ENCODE data around the gene ZNF618. TPM values are rescaled to one million over a fixed set of nuclear protein-coding genes. Genes with fewer than 3 reads are reported as not detected.

ZNF618 gene
- polyA plus RNA-seq, 1 of the 3 experiments (the other 2 are of a cell fraction) = 6.2 TPM

DNA sequence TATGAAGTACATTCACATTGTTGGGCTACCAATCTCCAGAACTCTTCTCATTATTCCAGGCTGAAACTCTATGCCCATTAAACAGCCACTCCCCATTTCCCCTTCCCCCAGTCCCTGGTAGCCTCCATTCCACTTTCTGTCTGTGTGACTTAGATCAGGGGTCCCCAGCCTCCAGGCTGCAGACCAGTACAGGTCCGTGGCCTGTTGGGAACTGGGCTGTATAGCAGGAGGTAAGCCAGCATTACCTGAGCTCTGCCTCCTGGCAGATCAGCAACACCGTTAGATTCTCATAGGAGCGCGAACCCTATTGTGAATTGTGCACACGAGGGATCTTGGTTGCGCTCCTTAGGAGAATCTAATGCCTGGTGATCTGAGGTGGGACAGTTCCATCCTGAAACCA lies 23.1 kb downstream of the ZNF618 start:
- H3K27ac ChIP-seq (ENCODE audit: low read depth in 2 of 2, low read length in 1 of 2) = no peak overlapping the region
- H3K9me3 ChIP-seq = peaks cover 22% of the 10 kb centered on the region
- H3K27me3 ChIP-seq (ENCODE audit: insufficient read depth) = no peaks in the 10 kb centered on the region
- no peaks in the 10 kb centered on the region for H3K9me2 ChIP-seq
- TF ChIP-seq EP300 (IDR thresholded peaks at IDR 0.05; ENCODE audit: borderline replicate concordance in 1 of 2, low read depth in 1 of 2, low read length in 1 of 2) = no peak
- no peak for TF ChIP-seq GATA2 (CRISPR knock-in tag; IDR thresholded peaks at IDR 0.05)
- TF ChIP-seq CTCF (IDR thresholded peaks at IDR 0.05) = no peak
- TF ChIP-seq EZH2phosphoT487 (IDR thresholded peaks at IDR 0.05; ENCODE audit: borderline replicate concordance, low read depth) = no peak
- TF ChIP-seq GABPA (IDR thresholded peaks at IDR 0.05; ENCODE audit: low read depth) = no peak
- CTCF ChIA-PET = interaction anchor here (0.9 kb wide), 1 partner anchor 22 kb away, joined by 3 read pairs; no protein-coding TSS in a partner anchor
- no peak for DNase-seq
- H3K4me1 ChIP-seq (ENCODE audit: control insufficient read depth in 1 of 2, insufficient read depth in 2 of 2, low read depth in 1 of 2, low read length in 1 of 2) = no peaks in the 10 kb centered on the region; a peak in 2 of 4 replicates
- POLR2A ChIA-PET = no interaction called here
- peaks cover 8% of the 10 kb centered on the region for H3F3A ChIP-seq (replicated peaks; ENCODE audit: insufficient read depth)
- peaks cover 90% of the 10 kb centered on the region for H3K79me2 ChIP-seq (ENCODE audit: insufficient read depth)
- no peak overlapping the region for H3K4me3 ChIP-seq (ENCODE audit: low read depth in 2 of 2, low read length in 1 of 2)
- no peak overlapping the region for H2AFZ ChIP-seq (ENCODE audit: low read depth)
- no peak overlapping the region for H3K9ac ChIP-seq
- H3K4me2 ChIP-seq = no peak overlapping the region
- 96% methylated on average over 6 of the region's 6 CpGs for WGBS (ENCODE audit: low lambda C conversion rate)
- peaks cover 7 to 29% of the 10 kb centered on the region in 2 experiments for H3K36me3 ChIP-seq (replicated peaks in 1 of 2; ENCODE audit: control insufficient read depth in 1 of 2, insufficient read depth in 2 of 2, low read length in 1 of 2)
- H4K20me1 ChIP-seq (ENCODE audit: insufficient read depth) = peaks cover 25% of the 10 kb centered on the region

GRCh38 chr9:113901221-113901688 lies 25.1 kb downstream of the ZNF618 start:
- Histone ChIP-seq H3K9ac (no peak overlapping the region), H3K79me2 (ENCODE audit: insufficient read depth) (peaks cover 90% of the 10 kb centered on the region), H3K9me2 (no peaks in the 10 kb centered on the region), H3K9me3 (peaks cover 12% of the 10 kb centered on the region), H2AFZ (ENCODE audit: low read depth) (no peak overlapping the region), H3K4me3 (ENCODE audit: low read depth in 2 of 2, low read length in 1 of 2) (no peak overlapping the region), H3K36me3 (replicated peaks in 1 of 2; ENCODE audit: control insufficient read depth in 1 of 2, insufficient read depth in 2 of 2, low read length in 1 of 2) (peaks cover 7 to 26% of the 10 kb centered on the region in 2 experiments), H4K20me1 (ENCODE audit: insufficient read depth) (peaks cover 30% of the 10 kb centered on the region), H3K27ac (ENCODE audit: low read depth in 2 of 2, low read length in 1 of 2) (no peak overlapping the region), H3K4me1 (ENCODE audit: control insufficient read depth in 1 of 2, insufficient read depth in 2 of 2, low read depth in 1 of 2, low read length in 1 of 2) (no peaks in the 10 kb centered on the region; a peak in 2 of 4 replicates), H3K27me3 (ENCODE audit: insufficient read depth) (no peaks in the 10 kb centered on the region), H3K4me2 (no peak overlapping the region), H3F3A (replicated peaks; ENCODE audit: insufficient read depth) (peaks cover 5% of the 10 kb centered on the region)
- CTCF ChIA-PET = interaction anchor here (1.1 kb wide), 1 partner anchor 24 kb away, joined by 3 read pairs; no protein-coding TSS in a partner anchor
- TF ChIP-seq EP300 (IDR thresholded peaks at IDR 0.05; ENCODE audit: borderline replicate concordance in 1 of 2, low read depth in 1 of 2, low read length in 1 of 2) (no peak), CTCF (IDR thresholded peaks at IDR 0.05) (no peak), CHD2 (IDR thresholded peaks at IDR 0.05; ENCODE audit: low read length, partially characterized antibody) (no peak), YY1 (IDR thresholded peaks at IDR 0.05; ENCODE audit: low read depth) (no peak), IRF3 (IDR thresholded peaks at IDR 0.05; ENCODE audit: low read depth, low read length) (no peak), USF2 (IDR thresholded peaks at IDR 0.05; ENCODE audit: borderline replicate concordance, low read depth, low read length) (no peak), TEAD4 (IDR thresholded peaks at IDR 0.05; ENCODE audit: borderline replicate concordance, insufficient read depth) (no peak), RFX5 (IDR thresholded peaks at IDR 0.05; ENCODE audit: low read length) (no peak), SIN3A (IDR thresholded peaks at IDR 0.05; ENCODE audit: borderline replicate concordance, low read depth, low read length) (no peak), FOSL2 (IDR thresholded peaks at IDR 0.05; ENCODE audit: borderline replicate concordance, low read depth) (no peak)
- TF ChIP-seq, protein P1, sequence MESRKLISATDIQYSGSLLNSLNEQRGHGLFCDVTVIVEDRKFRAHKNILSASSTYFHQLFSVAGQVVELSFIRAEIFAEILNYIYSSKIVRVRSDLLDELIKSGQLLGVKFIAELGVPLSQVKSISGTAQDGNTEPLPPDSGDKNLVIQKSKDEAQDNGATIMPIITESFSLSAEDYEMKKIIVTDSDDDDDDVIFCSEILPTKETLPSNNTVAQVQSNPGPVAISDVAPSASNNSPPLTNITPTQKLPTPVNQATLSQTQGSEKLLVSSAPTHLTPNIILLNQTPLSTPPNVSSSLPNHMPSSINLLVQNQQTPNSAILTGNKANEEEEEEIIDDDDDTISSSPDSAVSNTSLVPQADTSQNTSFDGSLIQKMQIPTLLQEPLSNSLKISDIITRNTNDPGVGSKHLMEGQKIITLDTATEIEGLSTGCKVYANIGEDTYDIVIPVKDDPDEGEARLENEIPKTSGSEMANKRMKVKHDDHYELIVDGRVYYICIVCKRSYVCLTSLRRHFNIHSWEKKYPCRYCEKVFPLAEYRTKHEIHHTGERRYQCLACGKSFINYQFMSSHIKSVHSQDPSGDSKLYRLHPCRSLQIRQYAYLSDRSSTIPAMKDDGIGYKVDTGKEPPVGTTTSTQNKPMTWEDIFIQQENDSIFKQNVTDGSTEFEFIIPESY (IDR thresholded peaks at IDR 0.05; ENCODE audit: borderline replicate concordance, low read depth) = no peak
- no peak for DNase-seq
- WGBS (ENCODE audit: low lambda C conversion rate) = 94% methylated on average over 17 of the region's 17 CpGs
- POLR2A ChIA-PET = no interaction called here
